Caco-2 (cell line): ENCODE measurements around the gene TMC5. TPM values are rescaled to one million over a fixed set of nuclear protein-coding genes. Genes with fewer than 3 reads are reported as not detected.

ENCODE experiments used
- BruUV-seq: library from RNA; stranded (reverse); fragments of 400-500 nt; replicated peaks from 2 replicates; lab custom pipeline; 2021; lab: Mats Ljungman, UMichigan
- CTCF ChIA-PET: fragments of 300-600 bp; sonication (Branson Sonifier 250); formaldehyde crosslinking; loops from one replicate; lab custom pipeline; 2022; ENCODE audit warnings: antibody characterized with exemption; lab: Charles Lee
- POLR2A ChIA-PET: fragments of 300-600 bp; sonication (Branson Sonifier 250); formaldehyde crosslinking; loops from one replicate; lab custom pipeline; 2022; ENCODE audit warnings: antibody characterized with exemption; lab: Charles Lee
- DNase-seq, 2 experiments: peaks; one replicate each; pipeline versions ENCODE4 v3.0.0 to v3.0.0-alpha.2; 2020 to 2022
- H3K27me3 ChIP-seq: replicated peaks from 2 replicates; pipeline ENCODE4 v1.6.0; 2011; ENCODE audit warnings: low read length; ENCODE audit not compliant: control insufficient read depth, insufficient read depth
- H3K36me3 ChIP-seq: 2 replicates; pipeline ENCODE4 v1.5.1; 2011; ENCODE audit warnings: low read length; ENCODE audit not compliant: control insufficient read depth, insufficient read depth
- H3K4me1 ChIP-seq: fragments of 250-450 bp; sonication (Bioruptor Pico); 2 replicates; pipeline ENCODE4 v1.5.1; 2020; ENCODE audit warnings: mild to moderate bottlenecking
- H3K4me3 ChIP-seq: 2 replicates; pipeline ENCODE4 v1.5.1; 2011; ENCODE audit warnings: low read depth, mild to moderate bottlenecking, control low read depth, low read length
- H3K9me3 ChIP-seq: fragments of 250-450 bp; sonication (Bioruptor Pico); 2 replicates; pipeline ENCODE4 v1.5.1; 2020; ENCODE audit warnings: mild to moderate bottlenecking, moderate library complexity
- H3K27ac Mint-ChIP-seq: one replicate; pipeline ENCODE4 v1.8.0; 2022; ENCODE audit warnings: mixed read lengths; ENCODE audit not compliant: unreplicated experiment
- H3K27me3 Mint-ChIP-seq: one replicate; pipeline ENCODE4 v1.8.0; 2022; ENCODE audit warnings: mixed read lengths; ENCODE audit not compliant: insufficient read depth, unreplicated experiment
- H3K36me3 Mint-ChIP-seq: one replicate; pipeline ENCODE4 v1.8.0; 2022; ENCODE audit warnings: mild to moderate bottlenecking, mixed read lengths; ENCODE audit not compliant: insufficient read depth, unreplicated experiment
- H3K4me1 Mint-ChIP-seq: one replicate; pipeline ENCODE4 v1.8.0; 2022; ENCODE audit warnings: low read depth, mixed read lengths; ENCODE audit not compliant: unreplicated experiment
- H3K4me3 Mint-ChIP-seq: one replicate; pipeline ENCODE4 v1.8.0; 2022; ENCODE audit warnings: mild to moderate bottlenecking, moderate library complexity, mixed read lengths; ENCODE audit not compliant: unreplicated experiment
- H3K9me3 Mint-ChIP-seq: one replicate; pipeline ENCODE4 v1.8.0; 2022; ENCODE audit warnings: mixed read lengths; ENCODE audit not compliant: unreplicated experiment
- CTCF ChIP-seq, 2 experiments: fragments of 200-600 bp in 1 of 2; IDR thresholded peaks; 1 replicate in 1 of 2; 2 replicates in 1 of 2; pipeline versions ENCODE4 v1.5.1 to v1.8.0; 2011 to 2022; ENCODE audit warnings: antibody characterized with exemption in 1 of 2, control low read depth in 1 of 2, inconsistent platforms in 1 of 2, low read depth in 1 of 2, low read length in 1 of 2, mild to moderate bottlenecking in 1 of 2, moderate library complexity in 1 of 2; ENCODE audit not compliant: insufficient read depth in 1 of 2, severe bottlenecking in 1 of 2, unreplicated experiment in 1 of 2
- intact Hi-C: fragments of 100-400 bp; cut with micrococcal nuclease; formaldehyde crosslinking; loops from one replicate; pipeline ENCODE4 v1.10.0; 2022; ENCODE audit not compliant: unreplicated experiment
- total RNA-seq: library from RNA; stranded (reverse); gene quantifications from 2 replicates; pipeline ENCODE4 v1.2.3, GENCODE V29; 2022

Gene TMC5
- total RNA-seq, 1 experiment from 2014 or later: 2.3 TPM

- TF ChIP-seq CTCF (IDR thresholded peaks at IDR 0.05; ENCODE audit: insufficient read depth in 1 of 2, low read depth in 1 of 2, low read length in 1 of 2, severe bottlenecking in 1 of 2, unreplicated experiment in 1 of 2): no peak
- Mint-ChIP-seq H3K36me3 (no peaks in the 10 kb centered on the region), H3K9me3 (peaks cover 10% of the 10 kb centered on the region), H3K27ac (no peak overlapping the region), H3K27me3 (no peaks in the 10 kb centered on the region), H3K4me1 (no peaks in the 10 kb centered on the region), H3K4me3 (no peak overlapping the region)
- no peak for DNase-seq
- intact Hi-C loops: no loop called here
- H3K4me3 ChIP-seq: no peak overlapping the region
- no peaks in the 10 kb centered on the region for H3K4me1 ChIP-seq
- POLR2A ChIA-PET: no interaction called here
- CTCF ChIA-PET: no interaction called here
- H3K9me3 ChIP-seq: no peaks in the 10 kb centered on the region
- no peaks in the 10 kb centered on the region for H3K36me3 ChIP-seq
- BruUV-seq: no TSS peak
- H3K27me3 ChIP-seq: no peaks in the 10 kb centered on the region
Observed at GRCh38 chr16:19418200-19418599, 517 bp downstream of the TMC5 start.

GRCh38 chr16:19419698-19420075 is 2.0 kb downstream of the TMC5 start:
- Mint-ChIP-seq H3K27ac (no peak overlapping the region), H3K4me1 (no peaks in the 10 kb centered on the region), H3K9me3 (peaks cover 10% of the 10 kb centered on the region), H3K36me3 (no peaks in the 10 kb centered on the region), H3K27me3 (no peaks in the 10 kb centered on the region), H3K4me3 (no peak overlapping the region)
- intact Hi-C loops: no loop called here
- Histone ChIP-seq H3K4me1 (no peaks in the 10 kb centered on the region), H3K36me3 (no peaks in the 10 kb centered on the region), H3K9me3 (no peaks in the 10 kb centered on the region), H3K4me3 (no peak overlapping the region), H3K27me3 (no peaks in the 10 kb centered on the region)
- BruUV-seq: no TSS peak
- CTCF ChIA-PET: no interaction called here
- POLR2A ChIA-PET: no interaction called here
- TF ChIP-seq CTCF (IDR thresholded peaks at IDR 0.05; ENCODE audit: insufficient read depth in 1 of 2, low read depth in 1 of 2, low read length in 1 of 2, severe bottlenecking in 1 of 2, unreplicated experiment in 1 of 2): no peak
- DNase-seq: no peak

- no peaks in the 10 kb centered on the region for H3K27me3 ChIP-seq
- ChIA-PET CTCF (no interaction called here), POLR2A (no interaction called here)
- H3K36me3 Mint-ChIP-seq: no peaks in the 10 kb centered on the region
- DNase-seq: no peak
- no TSS peak for BruUV-seq
- H3K27me3 Mint-ChIP-seq: no peaks in the 10 kb centered on the region
- H3K4me1 Mint-ChIP-seq: no peaks in the 10 kb centered on the region
- H3K4me3 ChIP-seq: no peak overlapping the region
- intact Hi-C loops: no loop called here
- H3K36me3 ChIP-seq: no peaks in the 10 kb centered on the region
- H3K9me3 ChIP-seq: no peaks in the 10 kb centered on the region
- H3K4me1 ChIP-seq: no peaks in the 10 kb centered on the region
- no peak for TF ChIP-seq CTCF (IDR thresholded peaks at IDR 0.05; ENCODE audit: insufficient read depth in 1 of 2, low read depth in 1 of 2, low read length in 1 of 2, severe bottlenecking in 1 of 2, unreplicated experiment in 1 of 2)
- H3K27ac Mint-ChIP-seq: no peak overlapping the region
- H3K4me3 Mint-ChIP-seq: no peak overlapping the region
- peaks cover 10% of the 10 kb centered on the region for H3K9me3 Mint-ChIP-seq
Observed at GRCh38 chr16:19424478-19424877, 6.8 kb downstream of the TMC5 start.
